Metanephros (tissue), 2 donors: Measurements from ENCODE around the gene SUPT3H. TPM values are rescaled to one million over a fixed set of nuclear protein-coding genes. Genes with fewer than 3 reads are reported as not detected.

Experiments
- small RNA-seq: library from RNA; depleted of rRNA; stranded (forward); fragments of <200 nt; gene quantifications from one replicate; pipeline ENCODE3, GENCODE V24; 2014; ENCODE audit warnings: low replicate concordance
- total RNA-seq: library from RNA; depleted of rRNA; stranded (reverse); fragments of >200 nt; gene quantifications from one replicate; pipeline ENCODE4 v1.2.3, GENCODE V29; 2014

The SUPT3H gene
- total RNA-seq = 16.6 TPM

DNA sequence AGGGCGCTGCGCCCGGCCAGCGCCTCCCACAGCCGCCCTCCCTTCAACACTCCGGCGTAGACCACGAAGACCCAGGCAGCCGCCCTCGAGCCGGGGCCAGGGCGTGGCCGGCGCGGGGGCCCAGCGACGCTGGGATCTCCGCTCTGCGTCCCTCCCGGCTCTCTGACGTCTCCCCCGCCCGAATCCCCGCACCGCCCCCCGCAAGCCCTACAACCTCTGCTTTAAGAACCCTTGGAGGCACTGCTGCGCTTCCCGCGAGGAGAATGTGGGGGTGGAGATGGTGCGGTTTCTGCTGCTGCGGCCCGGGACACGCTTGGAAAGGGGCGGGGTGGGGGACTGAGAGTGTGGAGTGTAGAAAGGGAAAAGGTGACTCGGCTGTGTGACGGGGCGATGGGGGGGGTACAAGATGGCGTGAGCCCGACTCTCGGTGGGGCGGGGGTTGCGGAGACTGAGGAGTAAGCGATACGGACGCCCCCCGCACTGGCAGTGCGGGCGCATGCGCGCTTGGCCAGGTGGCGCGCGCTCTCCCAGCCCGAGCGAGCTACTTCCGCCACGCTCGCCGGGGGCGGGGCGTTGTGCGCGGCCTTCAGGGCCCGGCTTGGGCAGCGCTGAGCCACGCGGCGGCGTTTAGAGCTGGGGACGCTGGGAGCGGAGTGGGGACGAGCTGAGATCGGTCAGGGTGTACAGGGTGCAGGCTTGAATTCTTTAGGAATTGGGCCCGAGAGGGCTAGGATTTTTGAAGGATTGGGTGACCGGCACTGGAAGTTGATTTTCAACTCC, at the start of gene SUPT3H:
TSS of gene SUPT3H (minus strand) at position 381 of the 780 bp plus-strand sequence.

DNA sequence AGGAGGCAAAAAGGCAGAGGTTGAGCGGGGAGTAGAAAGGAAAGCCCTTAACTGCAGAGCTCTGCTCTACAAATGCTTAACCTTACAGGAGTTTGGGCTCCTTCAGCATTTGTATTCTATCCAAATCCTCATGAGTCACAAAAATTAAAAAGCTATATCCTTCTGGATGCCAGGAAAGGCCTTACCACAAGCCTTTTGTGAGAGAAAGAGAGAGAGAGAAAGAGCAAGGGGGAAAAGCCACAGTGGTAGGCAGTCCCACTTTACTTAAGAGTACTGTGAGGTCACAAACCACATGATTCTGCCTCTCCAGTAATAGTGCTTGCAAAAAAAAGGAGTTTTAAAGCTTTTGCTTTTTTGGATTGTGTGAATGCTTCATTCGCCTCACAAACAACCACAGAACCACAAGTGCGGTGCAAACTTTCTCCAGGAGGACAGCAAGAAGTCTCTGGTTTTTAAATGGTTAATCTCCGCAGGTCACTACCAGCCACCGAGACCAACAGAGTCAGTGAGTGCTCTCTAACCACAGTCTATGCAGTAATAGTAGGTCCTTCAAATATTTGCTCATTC, 49.7 kb downstream of the SUPT3H start, which contains the start of gene RUNX2:
TSS of gene RUNX2 (plus strand) at position 375 of the 567 bp plus-strand sequence. CDS start 397 bp downstream, outside the sequence.

Small RNA genes lying within 50 kb of the gene (small RNA-seq; reads per million reads assigned to genes)
- not detected for gene MIR586

Other genes with a start within 250 kb of the SUPT3H start
- 3.3 TPM for gene RUNX2, start 49.6 kb downstream of the SUPT3H start, total RNA-seq